GM12872 (cell line): ENCODE results near the gene CLPTM1L.

ENCODE experiments used
- CTCF ChIP-seq: IDR thresholded peaks from 3 replicates; pipeline ENCODE4 v1.5.1; 2011; ENCODE audit warnings: low read depth, mild to moderate bottlenecking, low read length, moderate library complexity; ENCODE audit not compliant: insufficient read depth

CLPTM1L gene

GRCh38 chr5:1390333-1390732, 45.4 kb upstream of the CLPTM1L start:
- no peak for TF ChIP-seq CTCF

GRCh38 chr5:1388383-1388967, 43.6 kb upstream of the CLPTM1L start:
- no peak for TF ChIP-seq CTCF

- no peak for TF ChIP-seq CTCF
Observed at GRCh38 chr5:1387876-1388275, 43.0 kb upstream of the CLPTM1L start.

GRCh38 chr5:1387059-1387755, 42.3 kb upstream of the CLPTM1L start:
- no peak for TF ChIP-seq CTCF

- no peak for TF ChIP-seq CTCF
Observed at GRCh38 chr5:1386274-1386717, 41.4 kb upstream of the CLPTM1L start.

- TF ChIP-seq CTCF: no peak
Observed at GRCh38 chr5:1385395-1386273, 40.7 kb upstream of the CLPTM1L start.

- no peak for TF ChIP-seq CTCF
Observed at GRCh38 chr5:1384521-1384920, 39.6 kb upstream of the CLPTM1L start.
